Neuronal stem cell (in vitro differentiated cells): Measurements from ENCODE around the gene ATP2B1.

Experiments
- DNase-seq: peaks from one replicate; pipeline ENCODE4 v3.0.0-alpha.2; 2013; ENCODE audit warnings: low spot score
- H2AFZ ChIP-seq: one replicate; pipeline ENCODE4 v1.6.1; 2013; ENCODE audit warnings: mild to moderate bottlenecking, low read length, inconsistent platforms
- H2AK5ac ChIP-seq: 2 replicates; pipeline ENCODE4 v1.6.1; 2013; ENCODE audit warnings: low read depth, mild to moderate bottlenecking, inconsistent platforms, low read length, moderate library complexity, mixed read lengths
- H2BK120ac ChIP-seq: 2 replicates; pipeline ENCODE4 v1.6.1; 2013; ENCODE audit warnings: low read depth, mild to moderate bottlenecking, inconsistent platforms, low read length, moderate library complexity, mixed read lengths
- H2BK12ac ChIP-seq: one replicate; pipeline ENCODE4 v1.6.1; 2013; ENCODE audit warnings: low read length, inconsistent platforms
- H2BK15ac ChIP-seq: 2 replicates; pipeline ENCODE4 v1.6.1; 2013; ENCODE audit warnings: mild to moderate bottlenecking, low read length, inconsistent platforms, mixed read lengths
- H2BK5ac ChIP-seq: one replicate; pipeline ENCODE4 v1.6.1; 2013; ENCODE audit warnings: inconsistent platforms, mild to moderate bottlenecking, low read length, moderate library complexity
- H3K14ac ChIP-seq: one replicate; pipeline ENCODE4 v1.6.1; 2013; ENCODE audit warnings: low read length, inconsistent platforms
- H3K18ac ChIP-seq: 2 replicates; pipeline ENCODE4 v1.6.1; 2013; ENCODE audit warnings: low read length, inconsistent platforms
- H3K23ac ChIP-seq: 2 replicates; pipeline ENCODE4 v1.6.1; 2013; ENCODE audit warnings: low read depth, mild to moderate bottlenecking, mixed read lengths, low read length, inconsistent platforms; ENCODE audit not compliant: poor library complexity
- H3K27ac ChIP-seq: replicated peaks from 3 replicates; pipeline ENCODE4 v1.5.1; 2013; ENCODE audit warnings: low read length, inconsistent platforms
- H3K27me3 ChIP-seq, 3 experiments: 2 replicates each; pipeline ENCODE4 v1.6.1; 2013; ENCODE audit warnings: low read length in 3 of 3, mild to moderate bottlenecking in 2 of 3, inconsistent platforms in 1 of 3, low read depth in 1 of 3, mixed read lengths in 1 of 3, moderate library complexity in 1 of 3; ENCODE audit not compliant: control insufficient read depth in 3 of 3, insufficient read depth in 3 of 3
- H3K36me3 ChIP-seq, 2 donors: replicated peaks in 1 of 2; 2 replicates each; pipeline ENCODE4 v1.6.1; 2013; ENCODE audit warnings: low read length in 2 of 2; ENCODE audit not compliant: control insufficient read depth in 2 of 2, insufficient read depth in 2 of 2
- H3K4ac ChIP-seq: 2 replicates; pipeline ENCODE4 v1.6.1; 2013; ENCODE audit warnings: inconsistent platforms, mild to moderate bottlenecking, low read length, moderate library complexity
- H3K4me1 ChIP-seq, 2 donors: 1 replicate in 1 of 2; 2 replicates in 1 of 2; pipeline ENCODE4 v1.6.1; 2013; ENCODE audit warnings: low read length in 2 of 2, low read depth in 1 of 2; ENCODE audit not compliant: control insufficient read depth in 2 of 2, insufficient read depth in 1 of 2
- H3K4me2 ChIP-seq: one replicate; pipeline ENCODE4 v1.6.1; 2013; ENCODE audit warnings: mild to moderate bottlenecking, low read length, inconsistent platforms; ENCODE audit not compliant: insufficient read depth, poor library complexity, severe bottlenecking
- H3K4me3 ChIP-seq, 2 donors: 2 replicates each; pipeline ENCODE4 v1.5.1; 2013; ENCODE audit warnings: low read length in 2 of 2, mild to moderate bottlenecking in 2 of 2, inconsistent platforms in 1 of 2, moderate library complexity in 1 of 2
- H3K79me1 ChIP-seq: one replicate; pipeline ENCODE4 v1.6.1; 2013; ENCODE audit warnings: low read depth, mild to moderate bottlenecking, inconsistent platforms, low read length, moderate library complexity
- H3K9ac ChIP-seq: one replicate; pipeline ENCODE4 v1.6.1; 2013; ENCODE audit warnings: mild to moderate bottlenecking, low read depth, low read length, inconsistent platforms; ENCODE audit not compliant: poor library complexity
- H3K9me3 ChIP-seq, 2 donors: replicated peaks in 1 of 2; 2 replicates each; pipeline versions ENCODE3 to v1.6.1; 2013; ENCODE audit warnings: low read length in 2 of 2, mild to moderate bottlenecking in 2 of 2, inconsistent platforms in 1 of 2, low read depth in 1 of 2, mixed read lengths in 1 of 2, moderate library complexity in 1 of 2; ENCODE audit not compliant: control insufficient read depth in 2 of 2, insufficient read depth in 1 of 2
- H4K8ac ChIP-seq: one replicate; pipeline ENCODE4 v1.6.1; 2013; ENCODE audit warnings: low read depth, mild to moderate bottlenecking, inconsistent platforms, low read length, moderate library complexity
- H4K91ac ChIP-seq: one replicate; pipeline ENCODE4 v1.6.1; 2013; ENCODE audit warnings: low read length, low read depth, mild to moderate bottlenecking, inconsistent platforms; ENCODE audit not compliant: poor library complexity
- WGBS, 2 donors: extraction: QIAGEN DNeasy Blood & Tissue Kit; methylation state at CpG; one replicate each; pipeline ENCODE4 v1.1.7; 2013; ENCODE audit warnings: missing lambda C conversion rate in 2 of 2, mixed read lengths in 1 of 2; ENCODE audit not compliant: insufficient read length in 2 of 2, insufficient replicate concordance in 1 of 2; ENCODE audit errors: extremely low coverage in 2 of 2; 5-methylcytosine and 5-hydroxymethylcytosine counted together

ATP2B1 gene

GRCh38 chr12:89729946-89730459 is 21.4 kb upstream of the ATP2B1 start:
- Histone ChIP-seq H4K91ac (no peak overlapping the region), H2BK120ac (no peak overlapping the region), H3K9ac (no peak overlapping the region), H3K27me3 (no peaks in the 10 kb centered on the region), H2BK15ac (no peak overlapping the region), H3K27ac (no peak overlapping the region), H3K4me1 (no peaks in the 10 kb centered on the region), H3K4ac (no peak overlapping the region), H2BK12ac (no peak overlapping the region), H3K4me3 (no peak overlapping the region), H3K23ac (no peak overlapping the region), H2AFZ (no peak overlapping the region), H2BK5ac (no peak overlapping the region), H3K36me3 (no peaks in the 10 kb centered on the region), H4K8ac (no peak overlapping the region), H2AK5ac (no peak overlapping the region), H3K14ac (no peak overlapping the region), H3K79me1 (no peaks in the 10 kb centered on the region), H3K4me2 (no peak overlapping the region), H3K18ac (no peak overlapping the region), H3K9me3 (no peaks in the 10 kb centered on the region)
- WGBS, 2 donors: 100% methylated on average over 2 of the region's 4 CpGs
- no peak for DNase-seq

DNA sequence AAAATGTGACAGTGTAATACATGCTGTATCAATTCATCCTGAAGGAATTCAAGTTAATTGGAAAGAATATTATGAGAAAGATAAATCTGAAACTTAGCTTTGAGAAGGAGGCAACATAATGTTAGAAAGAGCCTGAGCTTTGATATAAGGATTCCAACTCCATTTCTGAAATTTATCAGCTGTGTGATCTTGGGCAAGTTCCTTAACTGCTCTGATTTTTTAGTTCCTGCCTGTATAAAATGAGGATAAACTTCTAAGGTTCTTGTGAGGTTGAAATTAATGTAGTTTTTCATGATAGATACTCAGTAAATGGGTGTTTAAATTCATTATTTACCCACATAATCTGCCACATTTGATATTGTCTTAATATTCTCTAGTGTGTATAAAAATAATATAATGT is 14.6 kb upstream of the ATP2B1 start:
- no peak overlapping the region for H2AK5ac ChIP-seq

GRCh38 chr12:89721291-89721987 is 12.8 kb upstream of the ATP2B1 start:
- no peaks in the 10 kb centered on the region for H3K36me3 ChIP-seq
- no peak overlapping the region for H2BK15ac ChIP-seq
- no peaks in the 10 kb centered on the region for H3K4me1 ChIP-seq
- H3K9ac ChIP-seq: no peak overlapping the region
- H4K91ac ChIP-seq: no peak overlapping the region
- H3K14ac ChIP-seq: no peak overlapping the region
- no CpG with 5 or more reads among the region's 8 CpGs for WGBS, 2 donors
- no peak overlapping the region for H3K27ac ChIP-seq
- no peak overlapping the region for H4K8ac ChIP-seq
- no peak for DNase-seq
- H3K23ac ChIP-seq: no peak overlapping the region
- H2BK120ac ChIP-seq: no peak overlapping the region
- no peaks in the 10 kb centered on the region for H3K79me1 ChIP-seq
- no peak overlapping the region for H3K4ac ChIP-seq
- no peak overlapping the region for H2BK12ac ChIP-seq
- H3K18ac ChIP-seq: no peak overlapping the region
- no peak overlapping the region for H2BK5ac ChIP-seq
- H3K4me3 ChIP-seq: no peak overlapping the region
- no peaks in the 10 kb centered on the region for H3K27me3 ChIP-seq
- no peak overlapping the region for H2AK5ac ChIP-seq
- H2AFZ ChIP-seq: no peak overlapping the region
- no peak overlapping the region for H3K4me2 ChIP-seq
- no peaks in the 10 kb centered on the region for H3K9me3 ChIP-seq

More for the DNA sequence above, 14.6 kb upstream of the ATP2B1 start:
- no peak overlapping the region for H4K8ac ChIP-seq
- H4K91ac ChIP-seq: no peak overlapping the region
- H3K9me3 ChIP-seq: no peaks in the 10 kb centered on the region
- H2AFZ ChIP-seq: no peak overlapping the region
- no peak overlapping the region for H2BK5ac ChIP-seq
- H3K4me2 ChIP-seq: no peak overlapping the region
- H2BK15ac ChIP-seq: no peak overlapping the region
- no peaks in the 10 kb centered on the region for H3K27me3 ChIP-seq
- H3K36me3 ChIP-seq: no peaks in the 10 kb centered on the region
- no peak overlapping the region for H3K9ac ChIP-seq
- H3K79me1 ChIP-seq: no peaks in the 10 kb centered on the region
- no peak overlapping the region for H3K27ac ChIP-seq
- H3K18ac ChIP-seq: no peak overlapping the region
- no peak overlapping the region for H3K23ac ChIP-seq
- H3K4me1 ChIP-seq: no peaks in the 10 kb centered on the region
- H2BK120ac ChIP-seq: no peak overlapping the region
- no peak overlapping the region for H3K14ac ChIP-seq
- DNase-seq: no peak
- no peak overlapping the region for H3K4me3 ChIP-seq
- H2BK12ac ChIP-seq: no peak overlapping the region
- H3K4ac ChIP-seq: no peak overlapping the region

GRCh38 chr12:89717759-89718523 is 9.3 kb upstream of the ATP2B1 start:
- peaks cover 3 to 12% of the 10 kb centered on the region in 2 donors for H3K9me3 ChIP-seq
- H3K23ac ChIP-seq: no peak overlapping the region
- H3K79me1 ChIP-seq: peaks cover 3% of the 10 kb centered on the region
- no peak for DNase-seq
- no peak overlapping the region for H2BK120ac ChIP-seq
- H2BK15ac ChIP-seq: no peak overlapping the region
- no peak overlapping the region for H3K4me2 ChIP-seq
- no peak overlapping the region for H4K91ac ChIP-seq
- H3K27me3 ChIP-seq: no peaks in the 10 kb centered on the region
- H3K27ac ChIP-seq: no peak overlapping the region
- H2AFZ ChIP-seq: no peak overlapping the region
- no peak overlapping the region for H2BK12ac ChIP-seq
- no peak overlapping the region for H3K4ac ChIP-seq
- WGBS, 2 donors: no CpG with 5 or more reads among the region's 2 CpGs
- no peak overlapping the region for H3K14ac ChIP-seq
- no peak overlapping the region for H2BK5ac ChIP-seq
- no peak overlapping the region for H2AK5ac ChIP-seq
- no peaks in the 10 kb centered on the region for H3K36me3 ChIP-seq
- no peaks in the 10 kb centered on the region for H3K4me1 ChIP-seq
- no peak overlapping the region for H3K18ac ChIP-seq
- H3K9ac ChIP-seq: no peak overlapping the region
- no peak overlapping the region for H3K4me3 ChIP-seq
- no peak overlapping the region for H4K8ac ChIP-seq
